Fibroblast of the aortic adventitia (primary cell): ENCODE measurements around the gene SH3YL1. TPM values are rescaled to one million over a fixed set of nuclear protein-coding genes. Genes with fewer than 3 reads are reported as not detected.
"Not testable (repeated sequence)": the region's sequence is repeated elsewhere in the genome, so short reads cannot be mapped to it uniquely, and the experiment has no call there.

Source experiments
- DNase-seq: peaks from one replicate; pipeline ENCODE4 v3.0.0-alpha.2; 2010; ENCODE audit warnings: low read depth
- H3K4me3 ChIP-seq: 2 replicates; pipeline ENCODE4 v1.5.1; 2011; ENCODE audit warnings: low read depth, mild to moderate bottlenecking, control low read depth, low read length, moderate library complexity
- CTCF ChIP-seq: IDR thresholded peaks from 2 replicates; pipeline ENCODE4 v1.5.1; 2011; ENCODE audit warnings: mild to moderate bottlenecking, low read length, control low read depth, inconsistent platforms; ENCODE audit not compliant: insufficient read depth
- total RNA-seq: library from RNA; depleted of rRNA; stranded (reverse); fragments of >200 nt; gene quantifications from 2 replicates; pipeline ENCODE4 v1.2.3, GENCODE V29; 2012; ENCODE audit warnings: low replicate concordance

Gene SH3YL1
- total RNA-seq, 1 donor, result 51.2 TPM

DNA sequence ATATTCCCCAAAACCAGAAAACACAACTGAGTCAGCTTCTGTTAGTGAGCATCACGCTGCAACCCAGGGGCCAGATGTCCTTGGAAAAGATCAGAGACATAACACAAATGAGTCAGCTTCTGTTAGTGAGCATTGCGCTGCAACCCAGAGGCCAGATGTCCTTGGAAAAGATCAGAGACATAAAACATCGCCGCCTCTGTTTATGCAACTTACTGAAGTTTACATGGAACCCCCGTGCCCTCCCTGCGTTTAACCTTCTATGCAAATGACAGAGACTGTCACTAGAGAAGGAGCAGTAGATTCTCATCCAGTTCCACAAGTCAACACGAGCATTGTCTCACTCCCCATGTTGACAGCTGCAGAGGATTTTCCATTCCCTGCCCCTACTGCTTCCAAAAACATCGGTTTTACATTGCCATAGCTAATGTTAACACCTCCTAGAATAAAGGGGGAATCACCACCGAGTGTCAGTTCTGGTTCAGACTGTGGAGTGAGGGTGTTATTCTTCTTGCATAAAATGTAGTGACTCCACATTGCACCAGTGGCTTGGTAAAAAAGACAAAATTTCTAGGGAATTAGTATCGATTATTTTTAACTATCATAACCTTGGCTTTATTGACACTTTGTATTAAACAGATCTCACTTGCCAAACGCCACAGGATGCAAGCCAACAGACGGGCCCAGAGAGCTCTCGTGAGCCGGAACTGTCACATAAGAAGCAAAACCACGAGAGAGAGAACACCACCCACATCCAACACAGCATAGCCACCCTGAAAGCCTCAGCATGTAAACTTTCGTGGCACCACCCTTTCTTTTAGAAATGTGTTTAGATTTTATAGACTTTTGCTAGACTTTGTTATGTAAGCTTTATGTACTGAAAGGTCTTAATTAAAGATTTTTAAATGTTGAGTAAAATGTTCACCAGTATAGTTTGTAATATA lies 87.7 kb downstream of the SH3YL1 start:
- DNase-seq, result no peak
- TF ChIP-seq CTCF, result no peak
- H3K4me3 ChIP-seq, result no peak overlapping the region

- DNase-seq, result no peak
- TF ChIP-seq CTCF, result no peak
- no peak overlapping the region for H3K4me3 ChIP-seq
Measured at GRCh38 chr2:175161-175786, 88.6 kb downstream of the SH3YL1 start.

GRCh38 chr2:172120-172519 lies 91.7 kb downstream of the SH3YL1 start:
- H3K4me3 ChIP-seq, DNase-seq: not testable (repeated sequence)

DNA sequence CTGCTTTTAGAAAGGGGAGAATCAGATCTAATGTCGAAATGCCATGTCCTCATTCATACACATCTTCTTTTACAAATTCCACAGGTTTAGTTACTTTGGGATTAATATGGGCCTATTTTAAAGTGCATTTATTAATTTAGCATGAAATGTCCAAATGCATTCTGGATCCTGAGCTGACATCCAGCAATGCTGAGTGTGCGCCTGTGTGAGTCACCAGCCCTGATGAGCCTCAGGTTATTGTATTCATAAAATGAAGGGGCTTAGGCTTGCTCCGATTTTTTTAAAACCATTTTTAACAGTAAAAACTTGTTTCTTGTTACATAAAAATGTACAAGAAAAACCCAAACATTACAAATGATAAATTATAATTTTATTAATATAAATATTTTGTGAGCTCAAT lies 94.1 kb downstream of the SH3YL1 start:
- no peak overlapping the region for H3K4me3 ChIP-seq
- DNase-seq, result no peak
- TF ChIP-seq CTCF, result no peak

Other genes with a start within 250 kb of the SH3YL1 start
- gene FAM110C, start 217.5 kb downstream of the SH3YL1 start, total RNA-seq, result not detected in 2 replicates
- gene ACP1, start 915 bp upstream of the SH3YL1 start, total RNA-seq, result 62.1 and 88.3 TPM in 2 replicates
- gene ALKAL2, start 24.1 kb upstream of the SH3YL1 start, total RNA-seq, result 1.3 TPM in 1 of 2 replicates, not detected in the other